Measurements from ENCODE around the gene HPS3. TPM values are rescaled to one million over a fixed set of nuclear protein-coding genes. Genes with fewer than 3 reads are reported as not detected.

HPS3 gene
- total RNA-seq, 1 donor from 2014 or later = 24.1 TPM

GRCh38 chr3:149197669-149198068 is 68.2 kb downstream of the HPS3 start:
- Mint-ChIP-seq H3K27ac (no peak overlapping the region), H3K4me1 (ENCODE audit: low read depth) (peaks cover 10% of the 10 kb centered on the region), H3K36me3 (ENCODE audit: insufficient read depth) (no peaks in the 10 kb centered on the region), H3K27me3 (peaks cover 14% of the 10 kb centered on the region), H3K4me3 (ENCODE audit: low read depth) (peak overlapping the region; percentile 29), H3K9me3 (ENCODE audit: low read depth) (no peaks in the 10 kb centered on the region)
- DNase-seq (ENCODE audit: low spot score, unreplicated experiment) = no peak
- no peak for TF ChIP-seq CTCF (IDR thresholded peaks at IDR 0.05; ENCODE audit: unreplicated experiment)

- Mint-ChIP-seq H3K36me3 (ENCODE audit: insufficient read depth) (no peaks in the 10 kb centered on the region), H3K27me3 (peaks cover 14% of the 10 kb centered on the region), H3K27ac (no peak overlapping the region), H3K4me1 (ENCODE audit: low read depth) (peaks cover 10% of the 10 kb centered on the region), H3K9me3 (ENCODE audit: low read depth) (no peaks in the 10 kb centered on the region), H3K4me3 (ENCODE audit: low read depth) (no peak overlapping the region)
- TF ChIP-seq CTCF (IDR thresholded peaks at IDR 0.05; ENCODE audit: unreplicated experiment) = no peak
- DNase-seq (ENCODE audit: low spot score, unreplicated experiment) = no peak
Observed at GRCh38 chr3:149198611-149199010, 69.2 kb downstream of the HPS3 start.

GRCh38 chr3:149199474-149199873 is 70.0 kb downstream of the HPS3 start:
- Mint-ChIP-seq H3K9me3 (ENCODE audit: low read depth) (no peaks in the 10 kb centered on the region), H3K27ac (no peak overlapping the region), H3K4me1 (ENCODE audit: low read depth) (peaks cover 16% of the 10 kb centered on the region), H3K27me3 (peaks cover 14% of the 10 kb centered on the region), H3K4me3 (ENCODE audit: low read depth) (no peak overlapping the region), H3K36me3 (ENCODE audit: insufficient read depth) (no peaks in the 10 kb centered on the region)
- TF ChIP-seq CTCF (IDR thresholded peaks at IDR 0.05; ENCODE audit: unreplicated experiment) = no peak
- no peak for DNase-seq (ENCODE audit: low spot score, unreplicated experiment)

- no peaks in the 10 kb centered on the region for H3K27me3 Mint-ChIP-seq
- H3K27ac Mint-ChIP-seq = no peak overlapping the region
- H3K9me3 Mint-ChIP-seq (ENCODE audit: low read depth) = no peaks in the 10 kb centered on the region
- no peak for TF ChIP-seq CTCF (IDR thresholded peaks at IDR 0.05; ENCODE audit: unreplicated experiment)
- no peak for DNase-seq (ENCODE audit: low spot score, unreplicated experiment)
- no peaks in the 10 kb centered on the region for H3K36me3 Mint-ChIP-seq (ENCODE audit: insufficient read depth)
- peaks cover 15% of the 10 kb centered on the region for H3K4me1 Mint-ChIP-seq (ENCODE audit: low read depth)
- no peak overlapping the region for H3K4me3 Mint-ChIP-seq (ENCODE audit: low read depth)
Observed at GRCh38 chr3:149203758-149204157, 74.3 kb downstream of the HPS3 start.

- no peaks in the 10 kb centered on the region for H3K36me3 Mint-ChIP-seq (ENCODE audit: insufficient read depth)
- H3K9me3 Mint-ChIP-seq (ENCODE audit: low read depth) = no peaks in the 10 kb centered on the region
- no peak for TF ChIP-seq CTCF (IDR thresholded peaks at IDR 0.05; ENCODE audit: unreplicated experiment)
- DNase-seq (ENCODE audit: low spot score, unreplicated experiment) = no peak
- H3K4me1 Mint-ChIP-seq (ENCODE audit: low read depth) = peaks cover 15% of the 10 kb centered on the region
- H3K4me3 Mint-ChIP-seq (ENCODE audit: low read depth) = no peak overlapping the region
- no peak overlapping the region for H3K27ac Mint-ChIP-seq
- H3K27me3 Mint-ChIP-seq = no peaks in the 10 kb centered on the region
Observed at GRCh38 chr3:149204390-149204991, 75.1 kb downstream of the HPS3 start.
